HUES6 (cell line): ENCODE results near the gene IL27RA.

Source experiments
- H3K27ac ChIP-seq: 2 replicates; pipeline ENCODE4 v1.7.0; 2013; ENCODE audit warnings: low read depth, mild to moderate bottlenecking, low read length, inconsistent platforms
- H3K27me3 ChIP-seq: 2 replicates; pipeline ENCODE4 v1.6.1; 2013; ENCODE audit warnings: low read length; ENCODE audit not compliant: control insufficient read depth, insufficient read depth
- H3K36me3 ChIP-seq: 2 replicates; pipeline ENCODE4 v1.6.1; 2013; ENCODE audit warnings: low read length; ENCODE audit not compliant: control insufficient read depth, insufficient read depth
- H3K4me1 ChIP-seq: 2 replicates; pipeline ENCODE4 v1.6.1; 2013; ENCODE audit warnings: low read length; ENCODE audit not compliant: control insufficient read depth, insufficient read depth
- H3K4me3 ChIP-seq: 2 replicates; pipeline ENCODE4 v1.5.1; 2013; ENCODE audit warnings: low read depth, low read length
- H3K9ac ChIP-seq: one replicate; pipeline ENCODE4 v1.6.1; 2013; ENCODE audit warnings: mild to moderate bottlenecking, low read length
- H3K9me3 ChIP-seq: 2 replicates; pipeline ENCODE4 v1.6.1; 2013; ENCODE audit warnings: low read depth, low read length; ENCODE audit not compliant: control insufficient read depth, insufficient read depth

The IL27RA gene

GRCh38 chr19:14080887-14081796 is 49.6 kb downstream of the IL27RA start:
- no peak overlapping the region for H3K27ac ChIP-seq

DNA sequence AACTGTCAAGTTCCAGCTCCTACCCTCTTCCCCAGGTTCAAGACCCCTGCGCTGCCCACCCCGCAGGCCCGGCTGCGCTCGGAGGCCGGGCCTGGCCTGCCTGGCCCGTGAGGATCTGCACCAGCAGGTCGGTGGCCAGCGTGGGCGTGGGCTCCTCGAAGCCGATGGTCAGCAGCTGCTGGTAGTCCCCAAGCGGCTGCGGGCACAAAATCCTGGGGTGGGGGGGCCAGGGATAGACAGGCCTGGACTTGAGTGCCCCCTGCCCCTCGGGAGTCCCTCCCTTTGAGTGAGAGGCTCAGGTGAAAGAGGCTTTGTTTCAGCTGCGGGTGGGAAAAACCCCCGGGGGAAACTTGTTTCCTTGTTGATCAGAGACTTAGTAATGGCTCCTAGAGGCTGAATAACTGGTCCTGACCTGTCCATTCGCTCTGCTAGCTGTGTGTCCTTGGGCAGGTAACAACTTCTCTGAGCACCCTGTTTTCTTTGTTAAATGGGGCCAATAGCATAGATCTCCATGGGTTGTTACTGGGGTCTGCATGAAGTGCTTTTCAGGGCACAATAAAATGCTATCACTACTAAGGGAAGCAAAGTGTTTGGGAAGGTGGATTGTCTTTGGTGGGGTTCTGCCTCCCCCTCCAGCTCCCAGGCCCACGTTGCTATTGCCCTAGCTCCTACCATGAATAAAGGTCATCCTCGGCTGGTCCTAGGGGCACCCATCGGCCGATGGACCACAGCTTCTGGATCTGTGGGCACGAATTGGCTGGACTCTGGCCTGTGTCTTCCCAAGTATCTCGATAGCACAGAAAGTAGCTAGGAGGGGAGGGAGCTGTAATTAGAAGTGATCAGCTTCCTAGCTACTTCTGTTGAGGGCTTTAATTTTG is 50.5 kb downstream of the IL27RA start:
- H3K27ac ChIP-seq: no peak overlapping the region
- H3K4me3 ChIP-seq: peak overlapping the region; percentile 85
- H3K36me3 ChIP-seq: no peaks in the 10 kb centered on the region; the same call in 1 of the 2 replicates
- H3K4me1 ChIP-seq: peaks cover 10% of the 10 kb centered on the region; the same call in 1 of the 2 replicates
- no peaks in the 10 kb centered on the region for H3K9me3 ChIP-seq
- H3K9ac ChIP-seq: peak overlapping the region; percentile 30
- H3K27me3 ChIP-seq: peaks cover 8% of the 10 kb centered on the region; the same call in 1 of the 2 replicates

More at GRCh38 chr19:14080887-14081796, 49.6 kb downstream of the IL27RA start:
- H3K27me3 ChIP-seq: peaks cover 7% of the 10 kb centered on the region; the same call in 1 of the 2 replicates
- H3K9ac ChIP-seq: peak overlapping the region; percentile 47
- peaks cover 10% of the 10 kb centered on the region; the same call in 1 of the 2 replicates for H3K4me1 ChIP-seq
- H3K4me3 ChIP-seq: peak overlapping the region; percentile 85
- H3K9me3 ChIP-seq: no peaks in the 10 kb centered on the region
- no peaks in the 10 kb centered on the region for H3K36me3 ChIP-seq

- no peak overlapping the region for H3K27ac ChIP-seq
- H3K27me3 ChIP-seq: 0 out of 2 replicates have a peak, but pooled peaks cover 3% of the 10 kb centered on the region
- H3K9ac ChIP-seq: no peak overlapping the region
- no peaks in the 10 kb centered on the region; the same call in 1 of the 2 replicates for H3K36me3 ChIP-seq
- no peaks in the 10 kb centered on the region for H3K9me3 ChIP-seq
- H3K4me1 ChIP-seq: peaks cover 10% of the 10 kb centered on the region; the same call in 1 of the 2 replicates
- H3K4me3 ChIP-seq: no peak overlapping the region
Measured at GRCh38 chr19:14082675-14082960, 51.1 kb downstream of the IL27RA start.

DNA sequence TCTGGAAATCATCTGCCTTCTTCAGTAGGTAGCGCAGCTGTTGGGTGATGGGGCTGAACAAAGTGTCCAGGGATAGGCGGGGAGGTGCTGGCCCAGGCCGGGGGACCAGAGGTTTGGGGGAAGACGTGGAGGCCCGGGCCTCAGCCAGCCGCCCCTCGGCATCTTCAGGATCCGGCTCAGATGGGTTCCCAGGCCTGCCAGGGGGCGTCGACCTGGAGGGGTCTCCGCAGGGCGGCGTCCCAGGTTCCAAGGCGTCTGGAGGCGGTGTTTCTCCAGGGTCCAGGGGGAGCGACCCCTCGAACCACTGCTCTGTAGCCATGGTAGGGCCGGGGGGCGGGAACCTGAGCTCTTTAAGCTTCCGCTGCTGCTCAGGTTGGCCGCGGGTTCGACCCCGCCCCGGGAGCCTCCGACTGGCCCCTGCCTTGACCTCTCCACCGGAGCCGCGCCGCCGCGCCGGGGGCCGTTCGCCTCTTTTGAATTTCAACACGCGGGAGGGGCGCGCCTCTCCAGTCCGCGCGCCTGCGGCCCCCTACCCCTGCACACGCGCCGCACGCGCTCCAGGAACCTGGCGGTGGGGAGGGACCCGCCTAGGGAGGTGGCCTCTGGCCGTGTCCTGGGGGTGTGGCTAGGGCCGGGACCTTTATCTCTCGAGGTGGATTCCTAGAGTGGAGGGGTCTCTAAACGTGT is 53.9 kb downstream of the IL27RA start, which contains the start of gene C19orf67:
C19orf67 (minus strand) TSS at position 475 of the 687 bp plus-strand sequence; CDS start at position 319, 156 bp downstream.
- Histone ChIP-seq H3K9me3 (no peaks in the 10 kb centered on the region), H3K27ac (no peak within 1 kb of the TSS), H3K4me1 (peaks cover 17% of the 10 kb centered on the region), H3K9ac (peak within 1 kb of the TSS; percentile 57), H3K4me3 (peak within 1 kb of the TSS; percentile 63), H3K27me3 (peaks cover 14% of the 10 kb centered on the region), H3K36me3 (peaks cover 11% of the 10 kb centered on the region)

DNA sequence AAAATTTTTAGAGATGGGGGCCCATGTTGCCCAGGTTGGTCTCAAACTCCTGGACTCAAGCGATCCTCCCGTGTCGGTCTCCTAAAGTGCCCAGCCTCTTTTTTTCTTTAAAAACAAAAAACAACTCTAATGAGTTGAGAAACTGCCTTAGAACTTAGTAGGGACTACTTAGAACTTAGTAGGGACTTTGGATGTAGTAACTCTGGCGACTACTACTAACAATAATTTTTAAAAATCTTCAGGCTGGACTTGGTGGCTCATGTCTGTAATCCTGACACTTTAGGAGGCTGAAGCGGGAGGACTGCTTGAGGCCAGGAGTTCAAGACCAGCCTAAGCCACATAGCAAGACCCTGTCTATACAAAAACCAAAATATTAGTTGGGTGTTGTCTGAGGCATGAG is 54.5 kb downstream of the IL27RA start:
- no peak overlapping the region for H3K9ac ChIP-seq
- H3K4me3 ChIP-seq: peak overlapping the region; percentile 63
- H3K27me3 ChIP-seq: peaks cover 14% of the 10 kb centered on the region
- no peaks in the 10 kb centered on the region for H3K9me3 ChIP-seq
- H3K27ac ChIP-seq: no peak overlapping the region
- peaks cover 17% of the 10 kb centered on the region for H3K4me1 ChIP-seq
- peaks cover 11% of the 10 kb centered on the region for H3K36me3 ChIP-seq

DNA sequence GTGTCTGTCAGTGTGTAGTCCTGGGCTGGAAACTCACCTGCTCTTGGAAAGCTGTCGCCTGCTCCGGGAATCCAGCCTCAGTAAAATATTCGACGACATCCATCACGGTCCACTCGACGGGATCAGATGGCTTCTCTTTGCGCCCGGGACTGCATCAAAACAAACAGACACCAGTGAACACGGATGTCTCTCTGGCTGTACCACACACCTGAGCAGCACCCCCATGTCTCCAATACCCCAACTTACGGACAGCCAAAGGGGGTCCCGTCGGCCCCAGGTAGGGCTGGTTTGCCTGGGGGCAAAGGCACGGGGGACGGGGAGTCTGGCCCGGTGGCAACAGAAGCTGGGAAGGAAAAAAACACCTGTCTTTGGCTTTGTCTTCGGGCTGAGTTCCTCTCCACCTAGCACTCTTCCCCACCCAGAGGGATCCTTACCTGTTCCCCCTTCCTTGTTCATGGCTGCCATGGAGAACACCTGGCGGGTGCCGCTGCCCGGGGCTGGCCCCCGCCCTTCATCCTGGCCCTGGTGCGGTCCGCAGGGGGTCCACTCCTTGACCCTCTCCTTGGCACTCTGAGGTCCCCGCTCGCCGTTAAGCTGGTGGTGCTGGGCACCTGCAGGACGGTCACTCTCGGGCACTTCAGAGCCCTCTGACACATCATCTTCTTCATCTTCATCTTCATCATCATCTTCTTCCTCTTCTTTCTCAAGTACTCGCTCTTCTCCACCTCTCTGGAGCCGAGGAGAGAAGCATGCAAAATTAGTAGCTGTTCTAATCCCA is 57.3 kb downstream of the IL27RA start:
- Histone ChIP-seq H3K4me3 (peak overlapping the region; percentile 67), H3K27me3 (peaks cover 14% of the 10 kb centered on the region), H3K9me3 (peaks cover 8% of the 10 kb centered on the region), H3K36me3 (peaks cover 11% of the 10 kb centered on the region), H3K27ac (no peak overlapping the region), H3K4me1 (peaks cover 17% of the 10 kb centered on the region), H3K9ac (no peak overlapping the region)

GRCh38 chr19:14089412-14089661 is 57.8 kb downstream of the IL27RA start:
- Histone ChIP-seq H3K4me1 (peaks cover 17% of the 10 kb centered on the region), H3K27ac (no peak overlapping the region), H3K27me3 (peaks cover 14% of the 10 kb centered on the region), H3K36me3 (peaks cover 11% of the 10 kb centered on the region), H3K9ac (no peak overlapping the region), H3K9me3 (peaks cover 8% of the 10 kb centered on the region), H3K4me3 (peak overlapping the region; percentile 67)

DNA sequence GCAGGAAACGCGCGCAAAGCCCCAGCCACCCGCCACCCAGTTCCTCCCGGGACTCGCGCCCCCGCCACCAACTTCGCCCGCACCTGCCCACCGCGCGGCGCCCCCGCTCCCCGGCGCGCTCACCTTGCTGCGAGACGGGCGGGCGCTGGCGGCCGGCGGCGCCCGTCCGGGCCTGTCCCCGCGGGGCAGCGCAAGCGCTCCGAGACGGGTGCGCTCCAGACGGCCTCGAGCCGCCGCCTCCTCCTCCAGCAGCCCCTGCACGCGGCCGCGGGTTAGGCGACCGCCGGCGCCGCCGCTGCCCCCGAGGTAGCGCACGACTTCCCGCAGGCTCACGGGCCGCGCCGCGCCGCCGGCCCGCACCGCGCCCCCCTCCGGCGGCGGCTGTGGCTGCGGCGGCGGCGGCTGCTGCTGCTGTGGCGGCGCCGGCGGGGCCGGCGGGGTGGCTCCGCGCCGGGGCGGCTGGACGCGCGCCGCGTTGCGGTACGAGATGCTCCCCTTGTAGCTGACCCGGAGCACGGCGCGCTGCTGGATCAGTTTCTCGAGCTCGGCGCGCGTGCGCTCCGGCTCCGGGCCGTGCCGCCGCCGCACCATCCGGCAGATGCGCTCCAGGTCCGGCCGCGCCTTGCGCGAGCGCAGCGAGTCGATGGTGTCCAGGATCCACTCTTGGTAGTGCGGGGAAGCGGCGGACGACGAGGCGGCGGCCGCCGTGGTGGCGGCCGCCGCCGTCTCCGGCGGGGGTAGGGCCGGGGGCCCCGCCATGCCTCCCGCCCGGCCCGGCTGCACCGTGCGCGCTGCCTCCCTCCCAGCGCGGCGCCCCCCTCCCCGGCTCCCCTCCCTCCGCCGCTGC is 58.3 kb downstream of the IL27RA start:
- no peak overlapping the region for H3K27ac ChIP-seq
- peaks cover 14% of the 10 kb centered on the region for H3K27me3 ChIP-seq

DNA sequence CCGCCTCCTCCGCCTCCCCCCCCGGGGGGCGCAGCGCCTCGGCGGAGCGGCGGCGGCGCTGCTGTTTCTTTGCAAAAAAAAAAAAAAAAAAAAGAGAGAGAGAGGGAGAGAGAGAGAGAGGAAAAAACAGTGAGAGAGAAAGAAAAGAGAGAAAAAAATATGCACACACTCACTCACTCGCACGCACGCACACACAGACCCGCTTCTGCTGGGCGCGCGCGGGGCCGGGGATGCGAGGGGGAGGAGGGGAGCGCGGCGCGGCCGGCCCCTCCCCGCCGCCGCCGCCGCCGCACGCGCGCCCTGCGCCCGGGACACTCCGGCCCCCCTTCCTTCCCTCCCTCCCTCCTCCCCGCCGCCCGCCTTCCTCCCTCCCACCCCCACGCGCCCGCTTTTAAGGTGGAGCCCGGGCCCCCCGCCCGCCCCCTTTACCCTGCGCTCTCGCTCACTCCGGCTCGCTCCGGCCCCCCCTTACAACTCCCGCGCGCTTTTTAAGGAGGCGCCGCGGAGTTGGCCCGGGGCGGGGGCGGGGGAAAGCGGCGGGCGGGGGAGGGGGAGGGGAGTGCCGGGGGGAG is 59.0 kb downstream of the IL27RA start, which contains the start of gene SAMD1:
SAMD1 (minus strand) TSS at position 243 of the 572 bp plus-strand sequence.
- Histone ChIP-seq H3K27me3 (peaks cover 14% of the 10 kb centered on the region), H3K4me1 (peaks cover 9% of the 10 kb centered on the region), H3K27ac (peak within 1 kb of the TSS; percentile 30; the same call in 1 of the 2 replicates), H3K4me3 (peak within 1 kb of the TSS; percentile 88), H3K36me3 (peaks cover 11% of the 10 kb centered on the region), H3K9me3 (peaks cover 8% of the 10 kb centered on the region), H3K9ac (peak within 1 kb of the TSS; percentile 61)

More for the DNA sequence above, 58.3 kb downstream of the IL27RA start:
- peak overlapping the region; percentile 67 for H3K4me3 ChIP-seq
- H3K9ac ChIP-seq: peak overlapping the region; percentile 45
- peaks cover 8% of the 10 kb centered on the region for H3K9me3 ChIP-seq
- peaks cover 16% of the 10 kb centered on the region for H3K4me1 ChIP-seq
- H3K36me3 ChIP-seq: peaks cover 11% of the 10 kb centered on the region
